HG02798 (cell line): Measurements from ENCODE around the gene ANKS1B.
"Not testable (repeated sequence)": the region's sequence is repeated elsewhere in the genome, so short reads cannot be mapped to it uniquely, and the experiment has no call there.

Source experiments
- ATAC-seq: cut with Tn5 transposase; IDR thresholded peaks from one replicate; pipeline ENCODE4 v1.9.1; 2021; ENCODE audit warnings: mild to moderate bottlenecking; ENCODE audit not compliant: unreplicated experiment, poor library complexity

ANKS1B gene

GRCh38 chr12:99002156-99002555 lies 982.6 kb downstream of the ANKS1B start:
- ATAC-seq, result no peak

GRCh38 chr12:98999559-98999958 lies 985.2 kb downstream of the ANKS1B start:
- ATAC-seq, result peak; percentile 42

- ATAC-seq, result peak; percentile 80
These were observed 985.9 kb downstream of the ANKS1B start for GRCh38 chr12:98998697-98999299.

GRCh38 chr12:98997899-98998298 lies 986.8 kb downstream of the ANKS1B start:
- no peak for ATAC-seq

GRCh38 chr12:98990648-98991047 lies 994.1 kb downstream of the ANKS1B start:
- no peak for ATAC-seq

GRCh38 chr12:98985156-98985555 lies 999.6 kb downstream of the ANKS1B start:
- ATAC-seq, result no peak

- no peak for ATAC-seq
These were observed 1001.1 kb downstream of the ANKS1B start for GRCh38 chr12:98983647-98984046.

GRCh38 chr12:98980508-98980907 lies 1004.2 kb downstream of the ANKS1B start:
- ATAC-seq, result no peak

GRCh38 chr12:98977186-98977585 lies 1007.5 kb downstream of the ANKS1B start:
- ATAC-seq, result no peak

GRCh38 chr12:98974767-98975381 lies 1009.9 kb downstream of the ANKS1B start:
- no peak for ATAC-seq

GRCh38 chr12:98973395-98973794 lies 1011.3 kb downstream of the ANKS1B start:
- no peak for ATAC-seq

GRCh38 chr12:98970950-98971349 lies 1013.8 kb downstream of the ANKS1B start:
- ATAC-seq, result no peak

GRCh38 chr12:98970210-98970609 lies 1014.5 kb downstream of the ANKS1B start:
- ATAC-seq, result no peak

GRCh38 chr12:98968896-98969295 lies 1015.8 kb downstream of the ANKS1B start:
- ATAC-seq, result no peak

- ATAC-seq, result not testable (repeated sequence)
These were observed 1027.6 kb downstream of the ANKS1B start for GRCh38 chr12:98957135-98957534.

- peak; percentile 83 for ATAC-seq
These were observed 1029.5 kb downstream of the ANKS1B start for GRCh38 chr12:98955284-98955683.

GRCh38 chr12:98954506-98954905 lies 1030.2 kb downstream of the ANKS1B start:
- ATAC-seq, result no peak

GRCh38 chr12:98951406-98951805 lies 1033.3 kb downstream of the ANKS1B start:
- no peak for ATAC-seq

GRCh38 chr12:98948343-98948949 lies 1036.3 kb downstream of the ANKS1B start:
- no peak for ATAC-seq

- ATAC-seq, result no peak
These were observed 1038.9 kb downstream of the ANKS1B start for GRCh38 chr12:98945864-98946263.

GRCh38 chr12:98939926-98940325 lies 1044.8 kb downstream of the ANKS1B start:
- no peak for ATAC-seq

- no peak for ATAC-seq
These were observed 1045.4 kb downstream of the ANKS1B start for GRCh38 chr12:98939350-98939749.
